Endothelial cell of umbilical vein (primary cell): ENCODE results near the gene PHF2. TPM values are rescaled to one million over a fixed set of nuclear protein-coding genes. Genes with fewer than 3 reads are reported as not detected.

Experiments used
- BruUV-seq: library from RNA; stranded (reverse); fragments of 400-500 nt; replicated peaks from 2 replicates; lab custom pipeline; 2021; lab: Mats Ljungman, UMichigan
- CTCF ChIA-PET: fragments of 300-600, 350-600 bp; sonication (Branson Sonifier 250); formaldehyde crosslinking; loops from one replicate; lab custom pipeline; 2021; ENCODE audit warnings: antibody characterized with exemption, inconsistent platforms; lab: Charles Lee
- POLR2A ChIA-PET: fragments of 300-600, 350-600 bp; sonication (Branson Sonifier 250); formaldehyde crosslinking; loops from one replicate; lab custom pipeline; 2021; ENCODE audit warnings: antibody characterized with exemption, inconsistent platforms; lab: Charles Lee
- DNase-seq: peaks from one replicate; pipeline ENCODE4 v3.0.0-alpha.2; 2011; ENCODE audit warnings: low read depth, low spot score
- FAIRE-seq: peaks from 2 replicates; lab custom pipeline; 2011; peaks lifted over from hg19 to GRCh38; lab: Jason Lieb, UNC
- H2AFZ ChIP-seq: 2 replicates; pipeline ENCODE4 v1.6.0; 2012; ENCODE audit warnings: low read depth, low read length, control low read depth, inconsistent platforms
- H3K27ac ChIP-seq: 2 replicates; pipeline ENCODE4 v1.5.1; 2011; ENCODE audit warnings: low read depth, mild to moderate bottlenecking, control low read depth, low read length, moderate library complexity; ENCODE audit not compliant: insufficient read depth
- H3K27me3 ChIP-seq, 2 experiments: 2 replicates each; pipeline versions ENCODE4 v1.6.0 to v1.6.1; 2011; ENCODE audit warnings: low read length in 2 of 2, mixed read lengths in 1 of 2; ENCODE audit not compliant: control insufficient read depth in 2 of 2, insufficient read depth in 2 of 2
- H3K36me3 ChIP-seq, 2 experiments: 2 replicates in 1 of 2; 3 replicates in 1 of 2; pipeline ENCODE4 v1.5.1; 2011; ENCODE audit warnings: low read length in 2 of 2, mild to moderate bottlenecking in 1 of 2, moderate library complexity in 1 of 2; ENCODE audit not compliant: control insufficient read depth in 2 of 2, insufficient read depth in 2 of 2; ENCODE audit errors: extremely low read depth in 1 of 2
- H3K4me1 ChIP-seq: 3 replicates; pipeline ENCODE4 v1.5.1; 2011; ENCODE audit warnings: mild to moderate bottlenecking, low read length; ENCODE audit not compliant: control insufficient read depth, insufficient read depth; ENCODE audit errors: extremely low read depth
- H3K4me2 ChIP-seq: 2 replicates; pipeline ENCODE4 v1.6.1; 2011; ENCODE audit warnings: low read length, control low read depth, mixed read lengths; ENCODE audit not compliant: insufficient read depth
- H3K4me3 ChIP-seq, 3 experiments: fragments of 200-600 bp in 1 of 3; sonication (generic), shearing (Covaris generic) in 1 of 3; replicated peaks in 1 of 3; 2 replicates each; pipeline ENCODE4 v1.5.1; 2011 to 2016; ENCODE audit warnings: control low read depth in 3 of 3, low read length in 3 of 3, mild to moderate bottlenecking in 2 of 3, inconsistent platforms in 1 of 3, low read depth in 1 of 3, moderate library complexity in 1 of 3; ENCODE audit not compliant: insufficient read depth in 1 of 3
- H3K79me2 ChIP-seq: 2 replicates; pipeline ENCODE4 v1.6.0; 2012; ENCODE audit warnings: low read length, inconsistent platforms; ENCODE audit not compliant: control insufficient read depth, insufficient read depth
- H3K9ac ChIP-seq: replicated peaks from 2 replicates; pipeline ENCODE3; 2011; ENCODE audit warnings: low read length, control low read depth; ENCODE audit not compliant: insufficient read depth; ENCODE audit errors: extremely low read depth
- H3K9me1 ChIP-seq: replicated peaks from 3 replicates; pipeline ENCODE4 v1.6.0; 2011; ENCODE audit warnings: mild to moderate bottlenecking, low read length; ENCODE audit not compliant: control insufficient read depth, insufficient read depth; ENCODE audit errors: extremely low read depth
- H3K9me3 ChIP-seq: replicated peaks from 2 replicates; pipeline ENCODE4 v1.5.1; 2012; ENCODE audit warnings: low read length, inconsistent platforms; ENCODE audit not compliant: control insufficient read depth, insufficient read depth
- H4K20me1 ChIP-seq: replicated peaks from 2 replicates; pipeline ENCODE3; 2011; ENCODE audit warnings: mild to moderate bottlenecking, low read length; ENCODE audit not compliant: control insufficient read depth, insufficient read depth; ENCODE audit errors: extremely low read depth
- CTCF ChIP-seq, 2 donors: IDR thresholded peaks; 1 replicate in 1 of 2; 2 replicates in 1 of 2; pipeline ENCODE4 v1.5.1; 2011; ENCODE audit warnings: low read length in 2 of 2, mild to moderate bottlenecking in 2 of 2, moderate library complexity in 2 of 2, control low read depth in 1 of 2, inconsistent platforms in 1 of 2, low read depth in 1 of 2; ENCODE audit not compliant: insufficient read depth in 1 of 2; ENCODE audit errors: extremely low read depth in 1 of 2
- FOS ChIP-seq: IDR thresholded peaks from 2 replicates; pipeline ENCODE4 v1.6.1; 2011; ENCODE audit warnings: mild to moderate bottlenecking, low read length, moderate library complexity, borderline replicate concordance; ENCODE audit not compliant: insufficient read depth
- GATA2 ChIP-seq: IDR thresholded peaks from 2 replicates; pipeline ENCODE4 v1.7.0; 2011; ENCODE audit warnings: low read depth, mild to moderate bottlenecking, moderate library complexity, mixed read lengths, low read length; ENCODE audit not compliant: insufficient read length, insufficient read depth
- JUN ChIP-seq: IDR thresholded peaks from 2 replicates; pipeline ENCODE4 v1.6.1; 2011; ENCODE audit warnings: borderline replicate concordance, low read depth; ENCODE audit not compliant: insufficient read length, insufficient read depth
- MAX ChIP-seq: IDR thresholded peaks from 2 replicates; pipeline ENCODE4 v1.6.1; 2011; ENCODE audit not compliant: insufficient read depth, insufficient read length
- POLR2A ChIP-seq: IDR thresholded peaks from 2 replicates; pipeline ENCODE4 v1.6.1; 2012; ENCODE audit warnings: low read depth, mild to moderate bottlenecking, control low read depth, low read length
- dilution Hi-C: fragments of 300-500 bp; cut with MboI; formaldehyde crosslinking; loops from one replicate; pipeline ENCODE4 v1.15.0; 2019; ENCODE audit warnings: low sequenced_read_pairs; ENCODE audit not compliant: extremely low pct_ligation_motif_present
- intact Hi-C: fragments of 100-400 bp; cut with micrococcal nuclease; formaldehyde crosslinking; loops from one replicate; pipeline ENCODE4 v1.10.0; 2022
- polyA plus RNA-seq, 4 experiments: library from polyadenylated mRNA; depleted of rRNA in 3 of 4; stranded (reverse) in 3 of 4; unstranded in 1 of 4; fragments of >200 nt; gene quantifications; 2 replicates each; pipeline versions ENCODE4 v1.2.1 to v1.2.3, GENCODE V29; 2011 to 2012; ENCODE audit warnings: missing spikeins in 1 of 4
- total RNA-seq: library from RNA; stranded (reverse); gene quantifications from 2 replicates; pipeline ENCODE4 v1.2.3, GENCODE V29; 2021

PHF2 gene
- total and polyA plus RNA-seq, 2 donors (not counting 3 experiments of a cell fraction or from before 2014, with no cell fraction given) = 9.8 to 22.5 TPM

GRCh38 chr9:93613791-93614190 is 37.4 kb downstream of the PHF2 start:
- no TSS peak for BruUV-seq
- Histone ChIP-seq H3K79me2 (peaks cover 27% of the 10 kb centered on the region), H3K27ac (no peak overlapping the region), H3K4me3 (no peak overlapping the region), H3K4me1 (peaks cover 5% of the 10 kb centered on the region), H2AFZ (no peak overlapping the region), H3K9me3 (no peaks in the 10 kb centered on the region), H3K27me3 (no peaks in the 10 kb centered on the region), H3K36me3 (peaks cover 0 to 2% of the 10 kb centered on the region in 2 experiments), H4K20me1 (no peaks in the 10 kb centered on the region), H3K4me2 (no peak overlapping the region), H3K9ac (no peak overlapping the region), H3K9me1 (no peaks in the 10 kb centered on the region)
- ChIA-PET CTCF (no interaction called here), POLR2A (no interaction called here)
- no peak for DNase-seq
- TF ChIP-seq MAX (no peak), GATA2 (no peak), JUN (no peak), FOS (no peak)
- no peak for FAIRE-seq
- dilution Hi-C loops (no loop called here), intact Hi-C loops (no loop called here)

GRCh38 chr9:93614830-93615468 is 38.6 kb downstream of the PHF2 start:
- H3K27me3 ChIP-seq = no peaks in the 10 kb centered on the region
- H4K20me1 ChIP-seq = no peaks in the 10 kb centered on the region
- no peak overlapping the region for H3K4me2 ChIP-seq
- CTCF ChIA-PET = no interaction called here
- peaks cover 5% of the 10 kb centered on the region for H3K4me1 ChIP-seq
- H3K27ac ChIP-seq = no peak overlapping the region
- H3K9me1 ChIP-seq = no peaks in the 10 kb centered on the region
- TF ChIP-seq CTCF (IDR thresholded peaks at IDR 0.05; ENCODE audit: extremely low read depth in 1 of 2, insufficient read depth in 1 of 2, low read depth in 1 of 2, low read length in 2 of 2) (no peak), POLR2A (no peak)
- H3K36me3 ChIP-seq = peaks cover 0 to 2% of the 10 kb centered on the region in 2 experiments
- H3K9ac ChIP-seq = no peak overlapping the region
- no peaks in the 10 kb centered on the region for H3K9me3 ChIP-seq
- FAIRE-seq = no peak
- no TSS peak for BruUV-seq
- dilution Hi-C loops (no loop called here), intact Hi-C loops (no loop called here)
- H3K4me3 ChIP-seq = no peak overlapping the region
- no peak overlapping the region for H2AFZ ChIP-seq
- POLR2A ChIA-PET = no interaction called here
- peaks cover 23% of the 10 kb centered on the region for H3K79me2 ChIP-seq
- no peak for DNase-seq
